Measurements from ENCODE around the gene AKIRIN2. TPM values are rescaled to one million over a fixed set of nuclear protein-coding genes. Genes with fewer than 3 reads are reported as not detected.

AKIRIN2 gene
- total and polyA plus RNA-seq, 7 donors = 16.6 to 40.2 (median 19.3) TPM

GRCh38 chr6:87674290-87674689 lies 27.7 kb downstream of the AKIRIN2 start:
- Histone ChIP-seq H3K36me3 (peaks cover 0 to 89% (median 9%) of the 10 kb centered on the region in 4 donors), H3K9me3 (no peaks in the 10 kb centered on the region), H3K27me3 (no peaks in the 10 kb centered on the region), H3K4me3 (no peak overlapping the region), H3K27ac (no peak overlapping the region), H3K4me1 (no peaks in the 10 kb centered on the region)
- no peak for DNase-seq
- TF ChIP-seq CTCF (IDR thresholded peaks at IDR 0.05) (no peak), POLR2AphosphoS5 (IDR thresholded peaks at IDR 0.05) (no peak), POLR2A (IDR thresholded peaks at IDR 0.05) (no peak), EP300 (IDR thresholded peaks at IDR 0.05) (no peak)
- intact Hi-C loops (cut with DNase I) = no loop called here

- 96 to 98% methylated on average over 5 of the region's 5 CpGs for WGBS, 2 donors
Observed at GRCh38 chr6:87673237-87673636, 28.8 kb downstream of the AKIRIN2 start.

GRCh38 chr6:87672641-87673040 lies 29.4 kb downstream of the AKIRIN2 start:
- no peaks in the 10 kb centered on the region for H3K9me3 ChIP-seq
- 71 to 90% methylated on average over 2 of the region's 2 CpGs for WGBS, 2 donors
- H3K4me3 ChIP-seq = no peak overlapping the region
- intact Hi-C loops (cut with DNase I) = no loop called here
- TF ChIP-seq EP300 (IDR thresholded peaks at IDR 0.05) (no peak), POLR2AphosphoS5 (IDR thresholded peaks at IDR 0.05) (no peak), CTCF (IDR thresholded peaks at IDR 0.05) (no peak), POLR2A (IDR thresholded peaks at IDR 0.05) (no peak)
- no peaks in the 10 kb centered on the region for H3K27me3 ChIP-seq
- H3K4me1 ChIP-seq = no peaks in the 10 kb centered on the region
- no peak for DNase-seq
- H3K27ac ChIP-seq = no peak overlapping the region
- peaks cover 0 to 80% (median 9%) of the 10 kb centered on the region in 4 donors for H3K36me3 ChIP-seq

More at GRCh38 chr6:87673237-87673636, 28.8 kb downstream of the AKIRIN2 start:
- no peaks in the 10 kb centered on the region for H3K9me3 ChIP-seq
- intact Hi-C loops (cut with DNase I) = no loop called here
- no peaks in the 10 kb centered on the region for H3K4me1 ChIP-seq
- H3K4me3 ChIP-seq = no peak overlapping the region
- no peak overlapping the region for H3K27ac ChIP-seq
- no peaks in the 10 kb centered on the region for H3K27me3 ChIP-seq
- no peak for DNase-seq
- peaks cover 0 to 80% (median 9%) of the 10 kb centered on the region in 4 donors for H3K36me3 ChIP-seq
- TF ChIP-seq POLR2A (IDR thresholded peaks at IDR 0.05) (no peak), POLR2AphosphoS5 (IDR thresholded peaks at IDR 0.05) (no peak), EP300 (IDR thresholded peaks at IDR 0.05) (no peak)

GRCh38 chr6:87671555-87672029 lies 30.4 kb downstream of the AKIRIN2 start:
- Histone ChIP-seq H3K27ac (no peak overlapping the region), H3K4me3 (no peak overlapping the region), H3K4me1 (no peaks in the 10 kb centered on the region), H3K27me3 (no peaks in the 10 kb centered on the region), H3K9me3 (no peaks in the 10 kb centered on the region), H3K36me3 (peaks cover 0 to 80% (median 9%) of the 10 kb centered on the region in 4 donors)
- no peak for TF ChIP-seq EP300 (IDR thresholded peaks at IDR 0.05)
- no peak for TF ChIP-seq POLR2A (IDR thresholded peaks at IDR 0.05)
- no peak for TF ChIP-seq CTCF (IDR thresholded peaks at IDR 0.05)
- TF ChIP-seq POLR2AphosphoS5 (IDR thresholded peaks at IDR 0.05) = no peak
- WGBS, 2 donors = 84 to 85% methylated on average over 6 of the region's 6 CpGs
- no peak for DNase-seq
- intact Hi-C loops (cut with DNase I) = no loop called here

- TF ChIP-seq EP300 (IDR thresholded peaks at IDR 0.05) (no peak), POLR2AphosphoS5 (IDR thresholded peaks at IDR 0.05) (no peak), POLR2A (IDR thresholded peaks at IDR 0.05) (no peak), CTCF (IDR thresholded peaks at IDR 0.05) (no peak)
- intact Hi-C loops (cut with DNase I) = no loop called here
- no peak for DNase-seq
- Histone ChIP-seq H3K27me3 (no peaks in the 10 kb centered on the region), H3K4me1 (no peaks in the 10 kb centered on the region), H3K27ac (no peak overlapping the region), H3K4me3 (no peak overlapping the region), H3K36me3 (peaks cover 0 to 77% (median 9%) of the 10 kb centered on the region in 4 donors), H3K9me3 (no peaks in the 10 kb centered on the region)
- WGBS, 2 donors = 51 to 64% methylated on average over 2 of the region's 2 CpGs
Observed at GRCh38 chr6:87670707-87671106, 31.3 kb downstream of the AKIRIN2 start.
